ENCODE measurements around the gene COPG2. TPM values are rescaled to one million over a fixed set of nuclear protein-coding genes. Genes with fewer than 3 reads are reported as not detected.
"Not testable (repeated sequence)": the region's sequence is repeated elsewhere in the genome, so short reads cannot be mapped to it uniquely, and the experiment has no call there.

Gene COPG2
- total and polyA plus RNA-seq, 2 experiments from 2014 or later, result 3.0 to 41.0 TPM

DNA sequence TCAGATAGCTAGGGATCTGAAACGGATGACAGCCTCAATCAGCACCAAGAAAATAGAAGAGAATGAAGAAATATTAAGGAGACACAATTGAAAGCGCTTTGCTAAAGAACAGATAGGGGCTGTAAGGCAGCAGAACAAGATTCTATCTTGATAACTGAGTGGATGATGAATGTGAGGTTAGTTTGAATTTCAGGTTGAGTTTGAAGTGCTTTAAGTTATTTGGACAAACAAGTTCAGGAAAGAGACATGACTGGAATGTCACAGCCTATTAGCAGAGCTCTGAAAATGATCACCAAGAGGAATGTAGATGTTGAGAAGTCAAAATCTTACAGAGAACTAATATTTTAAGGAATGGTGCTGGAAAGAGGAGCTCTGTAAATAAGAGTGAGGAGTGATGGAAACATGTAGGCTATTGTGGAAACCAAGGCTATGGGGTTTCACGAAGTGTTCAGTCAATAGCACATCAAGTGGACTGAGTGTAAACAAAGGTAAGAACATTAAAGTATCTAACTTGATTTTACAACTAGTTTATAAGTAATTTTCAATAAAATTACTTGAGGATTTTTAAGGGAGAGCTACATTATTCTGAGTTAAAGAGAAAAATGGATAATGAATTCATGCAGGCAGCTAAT is 115.0 kb downstream of the COPG2 start:
- H3K4me2 ChIP-seq, result no peak overlapping the region
- H4K20me1 ChIP-seq (ENCODE audit: insufficient read depth, poor library complexity, severe bottlenecking), result no peaks in the 10 kb centered on the region
- no peak overlapping the region for H3K27ac ChIP-seq
- no peak overlapping the region for H3K4me3 ChIP-seq
- no peaks in the 10 kb centered on the region for H3K4me1 ChIP-seq (ENCODE audit: insufficient read depth)
- H3K27me3 ChIP-seq, result no peaks in the 10 kb centered on the region
- TF ChIP-seq, protein P1, sequence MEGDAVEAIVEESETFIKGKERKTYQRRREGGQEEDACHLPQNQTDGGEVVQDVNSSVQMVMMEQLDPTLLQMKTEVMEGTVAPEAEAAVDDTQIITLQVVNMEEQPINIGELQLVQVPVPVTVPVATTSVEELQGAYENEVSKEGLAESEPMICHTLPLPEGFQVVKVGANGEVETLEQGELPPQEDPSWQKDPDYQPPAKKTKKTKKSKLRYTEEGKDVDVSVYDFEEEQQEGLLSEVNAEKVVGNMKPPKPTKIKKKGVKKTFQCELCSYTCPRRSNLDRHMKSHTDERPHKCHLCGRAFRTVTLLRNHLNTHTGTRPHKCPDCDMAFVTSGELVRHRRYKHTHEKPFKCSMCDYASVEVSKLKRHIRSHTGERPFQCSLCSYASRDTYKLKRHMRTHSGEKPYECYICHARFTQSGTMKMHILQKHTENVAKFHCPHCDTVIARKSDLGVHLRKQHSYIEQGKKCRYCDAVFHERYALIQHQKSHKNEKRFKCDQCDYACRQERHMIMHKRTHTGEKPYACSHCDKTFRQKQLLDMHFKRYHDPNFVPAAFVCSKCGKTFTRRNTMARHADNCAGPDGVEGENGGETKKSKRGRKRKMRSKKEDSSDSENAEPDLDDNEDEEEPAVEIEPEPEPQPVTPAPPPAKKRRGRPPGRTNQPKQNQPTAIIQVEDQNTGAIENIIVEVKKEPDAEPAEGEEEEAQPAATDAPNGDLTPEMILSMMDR (IDR thresholded peaks at IDR 0.05; ENCODE audit: poor library complexity), result no peak
- TF ChIP-seq EZH2 (IDR thresholded peaks at IDR 0.05; ENCODE audit: borderline replicate concordance) (no peak), EZH2phosphoT487 (IDR thresholded peaks at IDR 0.05; ENCODE audit: low read depth, severe bottlenecking, unreplicated experiment) (no peak)
- H2AFZ ChIP-seq, result no peak overlapping the region
- H3K9me3 ChIP-seq (ENCODE audit: low read depth), result no peaks in the 10 kb centered on the region
- H3K79me2 ChIP-seq, result no peaks in the 10 kb centered on the region
- H3K36me3 ChIP-seq (replicated peaks; ENCODE audit: insufficient read depth, low read depth), result no peaks in the 10 kb centered on the region
- H3K9me2 ChIP-seq (replicated peaks; ENCODE audit: insufficient read depth), result no peaks in the 10 kb centered on the region
- WGBS (ENCODE audit: low lambda C conversion rate, missing lambda C conversion rate), result 85% methylated on average over 3 of the region's 3 CpGs
- no peak for DNase-seq (ENCODE audit: low spot score)

DNA sequence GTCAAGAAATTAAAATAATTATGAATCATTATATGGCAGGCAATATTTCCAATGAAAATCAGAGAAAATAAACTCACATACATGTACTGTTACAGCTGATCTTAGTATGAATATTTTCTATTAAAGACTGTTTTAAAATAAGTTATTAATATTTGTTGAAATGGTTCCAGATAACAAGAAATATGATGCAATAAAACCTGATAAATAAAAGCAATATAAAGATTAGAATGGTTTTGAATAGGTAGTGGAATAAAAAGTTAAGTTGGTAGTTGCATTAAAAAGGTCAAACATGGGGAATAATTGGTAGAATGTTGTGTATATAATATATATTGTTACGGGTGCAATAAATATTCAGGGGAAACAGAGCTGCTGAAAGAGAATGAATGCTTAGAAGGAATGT is 124.2 kb downstream of the COPG2 start:
- Histone ChIP-seq H3K4me3 (no peak overlapping the region), H3K4me2 (no peak overlapping the region), H3K9me2 (replicated peaks; ENCODE audit: insufficient read depth) (no peaks in the 10 kb centered on the region), H3K27me3 (no peaks in the 10 kb centered on the region), H4K20me1 (ENCODE audit: insufficient read depth, poor library complexity, severe bottlenecking) (no peaks in the 10 kb centered on the region), H3K27ac (no peak overlapping the region), H3K79me2 (no peaks in the 10 kb centered on the region), H3K4me1 (ENCODE audit: insufficient read depth) (no peaks in the 10 kb centered on the region), H3K9me3 (ENCODE audit: low read depth) (no peaks in the 10 kb centered on the region), H3K36me3 (replicated peaks; ENCODE audit: insufficient read depth, low read depth) (no peaks in the 10 kb centered on the region), H2AFZ (no peak overlapping the region)
- TF ChIP-seq, protein P1 (IDR thresholded peaks at IDR 0.05; ENCODE audit: poor library complexity), result no peak
- no peak for TF ChIP-seq EZH2phosphoT487 (IDR thresholded peaks at IDR 0.05; ENCODE audit: low read depth, severe bottlenecking, unreplicated experiment)
- no peak for TF ChIP-seq EZH2 (IDR thresholded peaks at IDR 0.05; ENCODE audit: borderline replicate concordance)
- 97% methylated on average over 1 of the region's 1 CpG for WGBS (ENCODE audit: low lambda C conversion rate, missing lambda C conversion rate)
- no peak for DNase-seq (ENCODE audit: low spot score)

DNA sequence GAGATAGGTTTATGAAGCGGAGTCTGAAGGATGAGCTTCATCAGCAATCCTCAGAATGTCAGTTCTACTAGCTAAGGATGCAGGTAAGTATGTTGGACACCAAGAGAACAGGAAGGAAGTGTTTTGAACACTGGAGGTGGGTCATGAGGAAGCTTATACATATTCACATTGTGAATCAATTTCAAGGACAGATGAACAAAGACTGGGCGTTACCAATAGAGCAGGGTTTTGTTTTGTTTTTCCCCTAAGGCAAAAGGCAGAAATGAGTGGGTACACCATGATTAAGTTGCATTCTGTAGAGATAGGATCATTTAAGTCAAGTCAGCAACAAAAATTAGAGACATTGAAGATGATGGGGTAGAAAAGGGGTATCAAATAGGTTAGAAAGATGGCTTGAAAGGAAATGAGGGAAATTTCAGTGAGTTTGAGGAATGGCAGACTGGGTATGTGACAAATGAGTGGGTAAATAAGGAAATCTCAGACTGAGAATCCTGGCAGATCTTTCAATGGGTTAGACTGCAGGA is 125.0 kb downstream of the COPG2 start:
- TF ChIP-seq EZH2 (IDR thresholded peaks at IDR 0.05; ENCODE audit: borderline replicate concordance) (no peak), EZH2phosphoT487 (IDR thresholded peaks at IDR 0.05; ENCODE audit: low read depth, severe bottlenecking, unreplicated experiment) (no peak)
- TF ChIP-seq, protein P1 (IDR thresholded peaks at IDR 0.05; ENCODE audit: poor library complexity), result no peak
- no peak for DNase-seq (ENCODE audit: low spot score)
- Histone ChIP-seq H3K9me3 (ENCODE audit: low read depth) (no peaks in the 10 kb centered on the region), H4K20me1 (ENCODE audit: insufficient read depth, poor library complexity, severe bottlenecking) (no peaks in the 10 kb centered on the region), H3K4me2 (no peak overlapping the region), H3K4me3 (no peak overlapping the region), H3K36me3 (replicated peaks; ENCODE audit: insufficient read depth, low read depth) (no peaks in the 10 kb centered on the region), H3K9me2 (replicated peaks; ENCODE audit: insufficient read depth) (no peaks in the 10 kb centered on the region), H2AFZ (no peak overlapping the region), H3K27ac (no peak overlapping the region), H3K79me2 (no peaks in the 10 kb centered on the region), H3K27me3 (no peaks in the 10 kb centered on the region), H3K4me1 (ENCODE audit: insufficient read depth) (no peaks in the 10 kb centered on the region)
- WGBS (ENCODE audit: low lambda C conversion rate, missing lambda C conversion rate), result 98% methylated on average over 2 of the region's 2 CpGs

DNA sequence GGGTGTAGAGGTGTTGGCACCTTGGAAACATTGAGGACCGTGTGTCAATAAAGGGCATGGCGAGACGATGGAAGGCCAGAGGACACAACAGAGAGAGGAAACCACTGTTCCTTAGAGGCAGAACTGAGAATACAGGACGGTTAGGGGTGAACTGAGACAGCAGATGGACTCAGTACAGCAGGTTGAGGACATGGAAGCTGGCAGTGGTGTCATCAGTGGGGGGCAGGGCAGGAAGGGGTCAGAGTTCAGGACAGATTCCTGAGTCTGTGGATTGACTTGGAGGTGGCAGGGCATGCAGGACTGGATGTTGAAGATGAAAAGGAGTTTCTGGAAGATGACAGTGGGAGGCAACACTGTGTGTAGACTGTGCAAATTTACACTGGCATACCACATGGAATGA is 126.3 kb downstream of the COPG2 start:
- not testable (repeated sequence) for H3K36me3 ChIP-seq (replicated peaks; ENCODE audit: insufficient read depth, low read depth); H2AFZ ChIP-seq; H3K4me1 ChIP-seq (ENCODE audit: insufficient read depth); DNase-seq (ENCODE audit: low spot score); H3K9me3 ChIP-seq (ENCODE audit: low read depth); H3K27me3 ChIP-seq; H3K9me2 ChIP-seq (replicated peaks; ENCODE audit: insufficient read depth); H3K79me2 ChIP-seq; H3K4me3 ChIP-seq; H4K20me1 ChIP-seq (ENCODE audit: insufficient read depth, poor library complexity, severe bottlenecking); H3K4me2 ChIP-seq; H3K27ac ChIP-seq
- WGBS (ENCODE audit: low lambda C conversion rate, missing lambda C conversion rate), result 97% methylated on average over 4 of the region's 4 CpGs

DNA sequence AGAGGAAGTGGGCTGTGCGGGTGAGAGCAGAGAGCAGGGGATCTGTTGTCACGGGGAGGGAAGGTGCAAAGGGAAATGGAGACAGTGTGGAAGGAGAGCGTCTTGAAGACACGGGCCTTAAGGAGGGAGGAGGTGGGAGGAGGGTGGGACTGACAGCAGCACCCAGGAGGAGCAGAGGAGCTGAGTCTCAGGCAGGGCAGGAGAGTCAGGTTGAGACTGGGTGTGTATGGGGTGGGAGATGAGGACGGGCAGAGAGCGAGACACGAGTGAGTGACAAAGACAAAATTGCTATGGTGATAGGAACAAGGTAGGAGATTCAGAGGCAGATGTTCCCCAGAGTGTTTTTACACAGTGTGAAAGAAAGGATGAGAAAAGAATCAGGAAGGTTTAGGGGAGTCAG is 127.3 kb downstream of the COPG2 start:
- 90% methylated on average over 7 of the region's 7 CpGs for WGBS (ENCODE audit: low lambda C conversion rate, missing lambda C conversion rate)
- not testable (repeated sequence) for H3K36me3 ChIP-seq (replicated peaks; ENCODE audit: insufficient read depth, low read depth); H3K9me2 ChIP-seq (replicated peaks; ENCODE audit: insufficient read depth); H3K9me3 ChIP-seq (ENCODE audit: low read depth); H3K4me1 ChIP-seq (ENCODE audit: insufficient read depth); H3K4me3 ChIP-seq; H2AFZ ChIP-seq; H3K27ac ChIP-seq; DNase-seq (ENCODE audit: low spot score); H3K27me3 ChIP-seq; H3K79me2 ChIP-seq; H4K20me1 ChIP-seq (ENCODE audit: insufficient read depth, poor library complexity, severe bottlenecking); H3K4me2 ChIP-seq

DNA sequence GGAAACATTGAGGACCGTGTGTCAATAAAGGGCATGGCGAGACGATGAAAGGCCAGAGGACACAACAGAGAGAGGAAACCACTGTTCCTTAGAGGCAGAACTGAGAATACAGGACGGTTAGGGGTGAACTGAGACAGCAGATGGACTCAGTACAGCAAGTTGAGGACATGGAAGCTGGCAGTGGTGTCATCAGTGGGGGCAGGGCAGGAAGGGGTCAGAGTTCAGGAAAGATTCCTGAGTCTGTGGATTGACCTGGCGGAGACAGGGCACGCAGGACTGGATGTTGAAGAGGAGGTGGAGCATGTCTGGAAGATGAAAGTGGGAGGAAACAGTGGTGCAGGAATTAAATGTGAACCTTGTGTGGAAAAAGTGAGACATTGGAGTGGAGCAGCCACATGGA is 130.7 kb downstream of the COPG2 start:
- H3K9me2 ChIP-seq (replicated peaks; ENCODE audit: insufficient read depth); H3K27me3 ChIP-seq; H4K20me1 ChIP-seq (ENCODE audit: insufficient read depth, poor library complexity, severe bottlenecking); H3K4me2 ChIP-seq; H3K4me3 ChIP-seq; H2AFZ ChIP-seq; DNase-seq (ENCODE audit: low spot score); H3K9me3 ChIP-seq (ENCODE audit: low read depth); H3K4me1 ChIP-seq (ENCODE audit: insufficient read depth); H3K36me3 ChIP-seq (replicated peaks; ENCODE audit: insufficient read depth, low read depth); H3K79me2 ChIP-seq; H3K27ac ChIP-seq: not testable (repeated sequence)
- WGBS (ENCODE audit: low lambda C conversion rate, missing lambda C conversion rate), result 99% methylated on average over 6 of the region's 6 CpGs

Data from hepatocyte (in vitro differentiated cells).